NCI-H774 (cell line): ENCODE results near the gene ERFL.
"Not testable (repeated sequence)": the region's sequence is repeated elsewhere in the genome, so short reads cannot be mapped to it uniquely, and the experiment has no call there.

Source experiments
- DNase-seq: peaks from one replicate; lab custom pipeline; 2025; lab: John Stamatoyannopoulos, UW

Gene ERFL

GRCh38 chr19:41926763-41927496 is 1.3 kb downstream of the ERFL start:
- DNase-seq = no peak

- DNase-seq = no peak
These were observed 2.1 kb downstream of the ERFL start for GRCh38 chr19:41926028-41926762.

- no peak for DNase-seq
These were observed 2.8 kb downstream of the ERFL start for GRCh38 chr19:41925208-41926003.

GRCh38 chr19:41924151-41925145 is 3.8 kb downstream of the ERFL start:
- no peak for DNase-seq

- no peak for DNase-seq
These were observed 5.0 kb downstream of the ERFL start for GRCh38 chr19:41923045-41923788.

- no peak for DNase-seq
These were observed 5.7 kb downstream of the ERFL start for GRCh38 chr19:41922585-41922984.

GRCh38 chr19:41921577-41922576 is 6.4 kb downstream of the ERFL start:
- no peak for DNase-seq

- DNase-seq = no peak
These were observed 7.2 kb downstream of the ERFL start for GRCh38 chr19:41920882-41921576.

- no peak for DNase-seq
These were observed 8.1 kb downstream of the ERFL start for GRCh38 chr19:41919948-41920712.

GRCh38 chr19:41918653-41919244 is 9.5 kb downstream of the ERFL start:
- DNase-seq = no peak

GRCh38 chr19:41918095-41918494 is 10.2 kb downstream of the ERFL start:
- no peak for DNase-seq

- no peak for DNase-seq
These were observed 10.6 kb downstream of the ERFL start for GRCh38 chr19:41917676-41918075.

- DNase-seq = no peak
These were observed 12.4 kb downstream of the ERFL start for GRCh38 chr19:41915776-41916414.

GRCh38 chr19:41915021-41915775 is 13.1 kb downstream of the ERFL start:
- no peak for DNase-seq

GRCh38 chr19:41914424-41914834 is 13.8 kb downstream of the ERFL start:
- DNase-seq = not testable (repeated sequence)
